GM18909 (cell line): ENCODE data around the gene CLSTN2.

Experiments
- ATAC-seq: cut with Tn5 transposase; IDR thresholded peaks from one replicate; pipeline ENCODE4 v1.9.1; 2021; ENCODE audit warnings: mild to moderate bottlenecking; ENCODE audit not compliant: unreplicated experiment, poor library complexity

The CLSTN2 gene

GRCh38 chr3:140308535-140308934 is 373.6 kb downstream of the CLSTN2 start:
- no peak for ATAC-seq

- no peak for ATAC-seq
Measured at GRCh38 chr3:140311428-140311827, 376.4 kb downstream of the CLSTN2 start.

DNA sequence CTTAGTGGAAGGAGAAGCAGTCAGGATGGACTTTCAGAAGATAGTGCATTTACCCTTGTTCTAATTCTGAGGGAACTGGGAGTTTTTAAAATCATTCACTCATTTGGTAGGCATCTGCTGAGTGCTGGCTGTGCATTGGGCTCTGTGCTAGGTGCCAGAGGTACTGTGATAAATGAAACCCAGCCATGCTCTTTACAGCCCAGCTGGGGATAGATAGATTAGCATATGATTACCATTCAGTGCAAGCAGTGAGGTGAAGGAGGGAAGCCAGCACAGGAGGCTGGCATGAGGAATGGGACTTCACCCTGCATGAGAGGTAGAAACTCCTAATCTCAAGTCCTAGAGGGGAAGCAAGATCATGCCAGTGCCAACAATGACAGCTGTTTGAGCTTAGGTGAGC is 381.0 kb downstream of the CLSTN2 start:
- ATAC-seq: no peak

DNA sequence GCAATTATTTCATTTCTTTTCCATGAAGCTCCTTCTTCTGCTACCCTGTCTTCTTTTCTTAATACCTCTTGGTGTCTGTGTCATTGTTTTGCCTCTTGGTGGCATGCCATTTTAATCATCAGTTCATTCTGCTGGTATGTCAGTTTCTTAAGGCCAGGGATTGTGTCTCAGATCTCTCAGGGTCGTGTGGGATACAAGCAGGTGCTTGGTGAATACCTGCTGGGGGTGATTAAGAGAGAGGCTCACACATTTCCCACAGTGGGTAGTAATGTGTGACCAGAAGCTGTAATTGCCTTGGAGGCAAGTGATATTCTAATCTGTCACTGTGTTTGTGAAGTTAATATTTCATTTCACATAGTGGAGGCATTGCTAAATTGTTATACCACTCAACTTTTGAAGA is 381.5 kb downstream of the CLSTN2 start:
- no peak for ATAC-seq

- no peak for ATAC-seq
Measured at GRCh38 chr3:140316868-140317400, 381.9 kb downstream of the CLSTN2 start.

DNA sequence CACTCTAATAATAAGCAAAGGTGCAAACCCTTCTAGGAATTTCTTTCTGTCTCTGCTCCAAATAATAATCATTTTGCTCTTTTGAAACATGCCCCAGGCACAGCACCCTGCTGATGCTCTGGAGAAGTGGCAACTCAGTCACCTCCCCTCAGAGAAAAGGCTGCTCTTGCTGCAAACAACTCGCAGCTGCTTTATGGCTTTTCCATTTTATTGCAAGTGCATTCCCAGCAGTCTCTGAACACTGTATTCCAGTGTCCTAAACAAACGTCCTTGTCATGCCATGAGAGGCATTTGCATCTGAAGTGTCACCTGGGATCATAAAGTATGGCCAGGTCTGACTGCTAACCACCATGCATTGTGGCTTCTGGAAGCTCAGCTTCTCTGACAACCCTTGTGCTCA is 384.8 kb downstream of the CLSTN2 start:
- ATAC-seq: no peak

GRCh38 chr3:140323561-140323960 is 388.6 kb downstream of the CLSTN2 start:
- ATAC-seq: no peak

- ATAC-seq: no peak
Measured at GRCh38 chr3:140332131-140332530, 397.1 kb downstream of the CLSTN2 start.

GRCh38 chr3:140334132-140334929 is 399.3 kb downstream of the CLSTN2 start:
- ATAC-seq: no peak

- no peak for ATAC-seq
Measured at GRCh38 chr3:140336465-140336864, 401.5 kb downstream of the CLSTN2 start.

GRCh38 chr3:140338916-140339315 is 403.9 kb downstream of the CLSTN2 start:
- no peak for ATAC-seq

DNA sequence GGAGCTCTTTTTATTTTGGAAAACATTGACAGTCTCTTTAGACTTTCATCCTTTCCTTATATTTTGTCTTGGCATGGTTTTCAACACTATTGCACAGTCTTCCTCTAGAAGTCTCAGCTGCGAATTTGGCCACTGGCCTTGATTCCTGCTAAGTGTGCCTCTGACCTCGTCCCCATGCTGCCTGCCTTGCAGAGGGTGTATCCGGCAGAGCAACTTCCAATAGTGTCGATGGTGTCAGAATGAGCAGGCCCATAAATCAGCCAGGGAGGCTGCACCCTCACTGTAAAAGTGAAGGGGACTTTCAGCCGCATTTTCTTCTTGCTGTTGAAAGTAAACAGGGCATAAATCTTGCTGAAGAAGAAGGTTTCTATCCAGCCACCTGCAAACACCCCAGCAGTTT is 406.2 kb downstream of the CLSTN2 start:
- no peak for ATAC-seq

GRCh38 chr3:140341817-140342403 is 406.9 kb downstream of the CLSTN2 start:
- no peak for ATAC-seq

- ATAC-seq: no peak
Measured at GRCh38 chr3:140342668-140343067, 407.7 kb downstream of the CLSTN2 start.

- no peak for ATAC-seq
Measured at GRCh38 chr3:140343211-140344081, 408.5 kb downstream of the CLSTN2 start.

- ATAC-seq: no peak
Measured at GRCh38 chr3:140344082-140344454, 409.1 kb downstream of the CLSTN2 start.

GRCh38 chr3:140344601-140345205 is 409.7 kb downstream of the CLSTN2 start:
- no peak for ATAC-seq

- ATAC-seq: no peak
Measured at GRCh38 chr3:140347151-140347550, 412.2 kb downstream of the CLSTN2 start.

DNA sequence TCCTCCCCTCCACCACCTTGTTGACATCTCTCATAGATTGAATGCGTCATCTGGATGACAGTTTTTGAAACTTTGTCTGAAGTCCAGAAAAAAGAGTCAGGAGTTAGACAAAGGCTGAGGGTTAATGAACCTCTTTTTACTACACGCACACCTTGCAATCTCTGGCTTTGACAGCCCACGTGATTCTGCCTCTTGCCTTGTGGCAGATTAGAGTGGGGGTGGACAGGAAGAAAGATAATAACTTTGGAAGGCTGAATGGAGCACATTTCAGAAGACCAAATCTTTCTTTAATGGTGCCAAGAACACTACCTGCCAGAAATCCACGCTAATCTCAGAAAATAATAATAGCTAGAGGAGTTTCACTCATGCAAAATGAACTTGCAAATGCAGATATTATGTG is 415.0 kb downstream of the CLSTN2 start:
- no peak for ATAC-seq

DNA sequence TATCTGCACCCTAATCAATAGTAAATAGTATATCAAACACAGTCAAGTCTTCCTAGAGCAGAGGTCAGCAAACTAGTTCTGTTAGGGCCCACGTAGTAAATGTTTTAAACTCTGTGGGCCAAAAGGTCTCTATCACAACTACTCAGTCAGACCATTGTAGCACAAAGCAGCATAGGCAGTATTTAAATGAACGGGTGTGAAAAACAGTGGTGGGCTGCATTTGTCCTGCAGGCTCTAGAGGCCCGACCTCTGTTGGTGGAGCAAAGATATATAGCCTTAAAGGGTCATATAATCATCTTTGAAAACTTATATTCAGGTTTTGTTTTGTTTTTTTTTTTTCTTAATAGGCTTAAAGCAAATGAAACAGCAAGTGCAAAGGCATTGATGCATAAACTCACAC is 416.5 kb downstream of the CLSTN2 start:
- no peak for ATAC-seq
